Pancreas (tissue), 10 donors: ENCODE results near the gene NOL4L. TPM values are rescaled to one million over a fixed set of nuclear protein-coding genes. Genes with fewer than 3 reads are reported as not detected.

Experiments used
- ATAC-seq, 4 donors: fragments of 200-7000 bp; cut with Tn5 transposase; one replicate each; pipeline versions ENCODE4 v1.8.0 to v1.9.1; 2020; ENCODE audit warnings: mild to moderate bottlenecking in 4 of 4, moderate library complexity in 4 of 4
- DNase-seq, 6 donors: peaks; one replicate each; pipeline ENCODE4 v3.0.0-alpha.2; 2020
- FAIRE-seq: peaks from 2 replicates; lab custom pipeline; 2012; peaks lifted over from hg19 to GRCh38; lab: Jason Lieb, UNC
- H3K27ac ChIP-seq, 4 donors: fragments of 200-600 bp; sonication (generic); 1 replicate in 3 of 4; 2 replicates in 1 of 4; pipeline versions ENCODE4 v1.5.0 to v1.8.0; 2020
- H3K27me3 ChIP-seq, 4 donors: fragments of 200-600 bp; one replicate each; pipeline ENCODE4 v1.8.0; 2021
- H3K36me3 ChIP-seq, 3 donors: fragments of 200-600 bp; sonication (generic) in 1 of 3; one replicate each; pipeline versions ENCODE4 v1.5.0 to v1.8.0; 2020 to 2021
- H3K4me1 ChIP-seq, 3 donors: fragments of 200-600 bp; one replicate each; pipeline ENCODE4 v1.8.0; 2021
- H3K4me3 ChIP-seq, 4 donors: fragments of 200-600 bp; sonication (generic) in 2 of 4; one replicate each; pipeline versions ENCODE4 v1.5.0 to v1.8.0; 2020 to 2021
- H3K9me3 ChIP-seq, 4 donors: fragments of 200-600 bp; one replicate each; pipeline ENCODE4 v1.8.0; 2021
- WGBS, 2 donors: extraction: QIAGEN DNeasy Blood & Tissue Kit; methylation state at CpG; one replicate each; pipeline ENCODE4 v1.1.7; 2013; 5-methylcytosine and 5-hydroxymethylcytosine counted together
- intact Hi-C, 3 donors: fragments of 100-400 bp; cut with DNase I; formaldehyde crosslinking; loops; one replicate each; pipeline versions ENCODE4 v1.11.1 to v1.14.2; 2022
- polyA plus RNA-seq, 2 donors: library from polyadenylated mRNA; stranded (reverse); fragments of 200-250 nt; gene quantifications; one replicate each; pipeline ENCODE4 v1.2.3, GENCODE V29; 2013
- total RNA-seq, 6 donors: library from RNA; stranded (reverse); fragmentation: NEBNext Ultra II Directional in 4 of 6; extraction: Animal tissue kit (Norgen Biotek cat#: 25700) in 4 of 6; gene quantifications; one replicate each; pipeline versions ENCODE4 v1.2.1 to v1.2.4, GENCODE V29; 2021 to 2023
- TF ChIP-seq, protein P1 (sequence below), 4 donors: fragments of 200-600 bp; sonication (generic) in 3 of 4; IDR thresholded peaks; one replicate each; pipeline versions ENCODE4 v1.5.0 to v1.8.0; 2021; ENCODE audit warnings: antibody characterized with exemption in 4 of 4
- donor health status: healthy with polysubstance abuse.
- donor health status: DM: no; HTN: no; CAD: no; lungs with moderate emphysema.
- donor health status: DM: no; HTN: no; CAD: no.
- donor health status: control.
- donor health status: control.
- donor health status: Bipolar disorder and iron deficiency.
- donor health status: DM: yes; HTN: yes; CAD: no.
- donor health status: DM: no; HTN: no; CAD: no.
- donor health status: DM: no; HTN: no; CAD: no.
- donor health status: DM: yes; HTN: yes; CAD: no.

The NOL4L gene
- total and polyA plus RNA-seq, 8 donors: 8.7 to 14.5 (median 10.2) TPM

DNA sequence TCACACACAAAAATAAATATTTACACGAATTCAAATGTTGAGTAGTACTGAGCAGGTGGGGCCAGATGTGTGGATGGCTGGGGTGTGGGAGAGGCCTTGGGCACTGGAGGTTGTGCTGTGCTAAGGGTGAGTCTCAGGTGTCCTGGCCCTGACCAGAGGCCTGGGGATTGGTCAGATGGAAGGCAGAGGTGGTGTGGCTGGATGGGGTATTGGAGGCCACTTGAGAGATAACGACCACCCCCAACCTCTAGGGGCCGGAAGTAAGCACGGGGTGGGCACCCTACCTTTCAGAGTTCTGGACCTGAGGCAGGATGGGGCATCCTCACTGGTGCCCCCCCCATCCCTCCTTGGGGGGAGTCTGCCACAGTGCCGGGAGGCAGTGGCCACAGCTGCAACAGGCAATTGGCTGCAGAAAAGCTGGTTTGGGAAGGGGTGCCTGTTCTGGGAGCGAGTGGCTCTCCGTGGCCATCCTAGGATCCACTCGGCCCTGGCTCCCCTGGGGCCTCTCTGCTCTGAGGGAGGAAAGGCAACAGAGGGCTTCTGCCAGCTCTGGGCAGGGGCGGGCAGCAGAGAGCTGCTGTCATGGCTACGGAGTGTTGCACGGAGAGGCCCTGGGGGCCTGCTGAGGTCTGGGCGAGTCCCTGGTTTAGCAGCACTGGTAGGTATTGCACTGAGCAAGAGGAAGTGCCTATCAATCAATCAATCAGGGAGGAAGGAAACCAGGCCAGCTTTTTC is 139.4 kb downstream of the NOL4L start:
- no peaks in the 10 kb centered on the region for H3K27me3 ChIP-seq

DNA sequence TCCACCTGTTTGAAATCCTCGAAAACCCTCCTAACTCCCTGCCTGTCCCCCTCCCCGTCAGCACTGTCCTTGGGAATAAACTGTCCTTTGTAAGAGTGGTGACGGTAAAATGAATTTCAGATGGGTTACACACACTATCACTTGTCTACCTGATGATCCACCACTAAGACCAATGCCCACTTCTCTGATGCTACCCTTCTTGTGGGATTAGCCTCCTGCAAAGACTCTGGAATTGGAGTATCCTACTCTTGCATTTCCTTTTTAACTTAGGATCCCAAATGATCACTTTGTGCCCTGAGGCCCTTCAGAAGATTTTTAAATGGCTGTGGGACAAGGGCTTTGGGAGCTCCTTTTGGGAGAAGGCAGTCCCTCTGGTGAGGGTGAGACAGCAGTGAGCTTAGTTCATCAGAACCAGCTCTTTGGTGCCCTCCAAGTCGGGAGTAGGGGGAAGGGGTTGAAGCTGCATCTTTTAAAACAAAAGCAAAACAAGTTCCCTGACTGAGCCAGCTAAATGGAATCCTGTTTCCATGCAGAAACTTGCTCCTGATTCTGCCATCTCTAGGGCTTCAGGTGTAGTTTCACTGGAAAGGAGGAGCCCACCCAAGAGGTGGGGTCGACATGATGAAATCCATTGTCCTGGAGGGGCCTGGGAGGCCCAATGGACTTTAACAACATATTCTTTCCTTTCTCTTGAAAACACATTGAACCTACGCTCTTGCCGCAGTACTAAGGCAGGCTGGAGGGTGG is 140.5 kb downstream of the NOL4L start:
- intact Hi-C loops: no loop called here
- no peak for FAIRE-seq
- Histone ChIP-seq H3K9me3 (no peaks in the 10 kb centered on the region), H3K4me1 (peaks cover 21 to 32% (median 28%) of the 10 kb centered on the region in 3 donors), H3K4me3 (no peak overlapping the region), H3K27ac (no peak overlapping the region), H3K27me3 (no peaks in the 10 kb centered on the region), H3K36me3 (peaks cover 0 to 18% (median 1%) of the 10 kb centered on the region in 3 donors)
- TF ChIP-seq, protein P1, sequence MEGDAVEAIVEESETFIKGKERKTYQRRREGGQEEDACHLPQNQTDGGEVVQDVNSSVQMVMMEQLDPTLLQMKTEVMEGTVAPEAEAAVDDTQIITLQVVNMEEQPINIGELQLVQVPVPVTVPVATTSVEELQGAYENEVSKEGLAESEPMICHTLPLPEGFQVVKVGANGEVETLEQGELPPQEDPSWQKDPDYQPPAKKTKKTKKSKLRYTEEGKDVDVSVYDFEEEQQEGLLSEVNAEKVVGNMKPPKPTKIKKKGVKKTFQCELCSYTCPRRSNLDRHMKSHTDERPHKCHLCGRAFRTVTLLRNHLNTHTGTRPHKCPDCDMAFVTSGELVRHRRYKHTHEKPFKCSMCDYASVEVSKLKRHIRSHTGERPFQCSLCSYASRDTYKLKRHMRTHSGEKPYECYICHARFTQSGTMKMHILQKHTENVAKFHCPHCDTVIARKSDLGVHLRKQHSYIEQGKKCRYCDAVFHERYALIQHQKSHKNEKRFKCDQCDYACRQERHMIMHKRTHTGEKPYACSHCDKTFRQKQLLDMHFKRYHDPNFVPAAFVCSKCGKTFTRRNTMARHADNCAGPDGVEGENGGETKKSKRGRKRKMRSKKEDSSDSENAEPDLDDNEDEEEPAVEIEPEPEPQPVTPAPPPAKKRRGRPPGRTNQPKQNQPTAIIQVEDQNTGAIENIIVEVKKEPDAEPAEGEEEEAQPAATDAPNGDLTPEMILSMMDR (IDR thresholded peaks at IDR 0.05): no peak
- 75 to 83% methylated on average over 7 of the region's 7 CpGs for WGBS, 2 donors
- no peak for ATAC-seq
- DNase-seq: no peak

More for the DNA sequence above, 139.4 kb downstream of the NOL4L start:
- Histone ChIP-seq H3K27ac (no peak overlapping the region), H3K4me1 (peaks cover 32 to 43% (median 38%) of the 10 kb centered on the region in 3 donors), H3K4me3 (no peak overlapping the region), H3K36me3 (peaks cover 0 to 13% (median 0%) of the 10 kb centered on the region in 3 donors), H3K9me3 (no peaks in the 10 kb centered on the region)
- WGBS, 2 donors: 67 to 68% methylated on average over 11 to 12 of the region's 12 CpGs
- FAIRE-seq (no peak), ATAC-seq (peak in 2 of 4 donors; percentile 13), DNase-seq (peak in 1 of 6 donors; percentile 64)
- TF ChIP-seq, protein P1 (IDR thresholded peaks at IDR 0.05): no peak
- intact Hi-C loops: no loop called here

DNA sequence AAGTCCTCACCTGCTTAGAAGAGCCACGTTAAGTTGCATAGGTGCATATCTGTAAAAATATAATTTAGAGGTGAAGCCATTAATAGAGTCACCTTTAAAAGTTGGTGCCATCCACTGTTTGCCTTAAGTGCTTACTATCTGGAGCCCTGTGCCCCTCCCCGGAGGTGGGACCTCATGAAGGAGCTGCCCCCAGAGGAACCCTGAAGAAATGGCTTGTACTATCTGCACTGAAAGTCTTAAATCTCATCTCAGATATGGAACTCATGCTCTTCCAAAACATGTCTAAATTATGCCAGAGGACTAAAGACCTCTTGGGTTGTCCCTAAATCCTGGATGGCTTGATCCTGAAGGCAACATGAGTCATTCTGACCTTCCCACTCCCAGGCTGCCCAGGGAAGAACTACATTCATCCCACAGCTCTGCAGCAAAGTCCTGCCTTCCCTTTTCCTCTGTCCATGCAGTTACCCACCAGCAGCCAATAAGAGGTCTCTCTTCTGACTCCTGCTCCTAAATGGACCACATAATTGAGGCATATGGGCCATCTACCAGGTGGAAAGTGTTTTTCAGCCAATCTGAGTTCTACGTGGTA is 141.7 kb downstream of the NOL4L start:
- Histone ChIP-seq H3K4me1 (peaks cover 12 to 20% (median 18%) of the 10 kb centered on the region in 3 donors), H3K36me3 (peaks cover 0 to 26% (median 3%) of the 10 kb centered on the region in 3 donors), H3K4me3 (no peak overlapping the region), H3K27ac (no peak overlapping the region), H3K9me3 (no peaks in the 10 kb centered on the region), H3K27me3 (no peaks in the 10 kb centered on the region)
- no peak for FAIRE-seq
- TF ChIP-seq, protein P1 (IDR thresholded peaks at IDR 0.05): no peak
- intact Hi-C loops: no loop called here
- 85 to 96% methylated on average over 3 of the region's 3 CpGs for WGBS, 2 donors
- ATAC-seq: no peak
- no peak for DNase-seq

DNA sequence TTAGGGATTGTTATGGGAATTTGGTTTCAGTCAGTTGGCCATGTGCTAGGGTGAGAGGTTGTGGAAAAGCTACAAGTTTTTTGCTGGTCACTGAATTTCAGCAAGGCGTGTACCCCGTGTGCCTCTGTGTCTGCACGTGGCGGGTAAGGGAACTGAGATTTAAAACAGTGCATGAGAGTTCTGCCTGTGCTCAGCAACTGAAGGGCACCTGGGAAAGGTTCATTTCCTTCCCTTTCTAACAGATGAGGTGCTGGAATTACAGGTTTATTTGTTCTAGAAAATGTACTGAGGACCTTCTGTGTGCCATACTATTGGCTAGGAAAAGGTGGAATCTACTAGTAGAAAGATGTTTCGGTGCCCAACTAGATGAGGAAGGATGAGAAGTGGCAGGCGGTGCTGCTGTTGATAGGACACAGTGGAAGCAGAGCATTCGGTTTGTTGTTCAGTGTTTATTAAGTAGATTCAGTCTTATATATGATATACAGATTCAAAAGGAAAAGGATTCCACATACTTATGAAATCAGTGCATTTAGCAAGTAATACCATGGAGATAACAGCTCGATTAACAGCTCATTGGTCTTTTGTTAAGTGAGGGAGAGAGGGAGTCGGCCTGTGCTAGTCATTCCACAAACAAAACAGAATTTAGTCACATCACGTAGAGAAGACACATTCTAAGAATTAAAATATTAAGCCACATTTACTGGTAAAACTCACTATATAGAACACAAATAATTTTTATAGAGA is 142.3 kb downstream of the NOL4L start:
- ATAC-seq (no peak), FAIRE-seq (no peak), DNase-seq (no peak)
- WGBS, 2 donors: 70 to 76% methylated on average over 10 of the region's 10 CpGs
- no peaks in the 10 kb centered on the region for H3K27me3 ChIP-seq
- no peak overlapping the region for H3K27ac ChIP-seq
- H3K4me3 ChIP-seq: no peak overlapping the region
- peaks cover 5 to 14% (median 12%) of the 10 kb centered on the region in 3 donors for H3K4me1 ChIP-seq
- H3K9me3 ChIP-seq: no peaks in the 10 kb centered on the region
- intact Hi-C loops: no loop called here
- TF ChIP-seq, protein P1 (IDR thresholded peaks at IDR 0.05): no peak
- H3K36me3 ChIP-seq: peaks cover 0 to 29% (median 3%) of the 10 kb centered on the region in 3 donors
